PC-3 (cell line): ENCODE data around the gene SEC14L6. TPM values are rescaled to one million over a fixed set of nuclear protein-coding genes. Genes with fewer than 3 reads are reported as not detected.

Experiments
- ATAC-seq: fragments of 200-7000 bp; cut with Tn5 transposase; 2 replicates; pipeline ENCODE4 v1.9.1; 2020; ENCODE audit warnings: mild to moderate bottlenecking, moderate library complexity
- BruUV-seq: library from RNA; stranded (reverse); fragments of 400-500 nt; replicated peaks from 2 replicates; lab custom pipeline; 2021; lab: Mats Ljungman, UMichigan
- CTCF ChIA-PET: fragments of 300-600 bp; sonication (Branson Sonifier 250); formaldehyde crosslinking; loops from one replicate; lab custom pipeline; 2022; ENCODE audit warnings: antibody characterized with exemption; lab: Charles Lee
- POLR2A ChIA-PET: fragments of 300-600 bp; sonication (Branson Sonifier 250); formaldehyde crosslinking; loops from one replicate; lab custom pipeline; 2022; ENCODE audit warnings: antibody characterized with exemption; ENCODE audit not compliant: unreplicated experiment; lab: Charles Lee
- DNase-seq: peaks from one replicate; pipeline ENCODE4 v3.0.0-alpha.2; 2015
- H2AFZ ChIP-seq: fragments of 300-600 bp; sonication (generic); 2 replicates; pipeline ENCODE4 v1.6.0; 2016; ENCODE audit warnings: antibody characterized with exemption, low read length
- H3F3A ChIP-seq: fragments of 300-600 bp; sonication (generic); one replicate; pipeline ENCODE4 v1.6.0; 2017; ENCODE audit warnings: antibody characterized with exemption, low read length, control low read depth, mild to moderate bottlenecking; ENCODE audit not compliant: unreplicated experiment
- H3K27ac ChIP-seq: fragments of 300-600 bp; sonication (generic); 2 replicates; pipeline ENCODE4 v1.5.1; 2016; ENCODE audit warnings: mild to moderate bottlenecking, low read length
- H3K27me3 ChIP-seq: fragments of 300-600 bp; sonication (generic); 2 replicates; pipeline ENCODE4 v1.6.1; 2016; ENCODE audit warnings: low read length, mixed read lengths
- H3K36me3 ChIP-seq: fragments of 300-600 bp; sonication (generic); 2 replicates; pipeline ENCODE4 v1.6.1; 2016; ENCODE audit warnings: low read depth, mixed run types, low read length, mixed read lengths
- H3K4me1 ChIP-seq: fragments of 300-600 bp; sonication (generic); 2 replicates; pipeline ENCODE4 v1.5.1; 2016; ENCODE audit warnings: low read length; ENCODE audit not compliant: insufficient read depth
- H3K4me2 ChIP-seq: fragments of 300-600 bp; sonication (generic); 2 replicates; pipeline ENCODE4 v1.6.0; 2016; ENCODE audit warnings: low read length
- H3K4me3 ChIP-seq: fragments of 300-600 bp; sonication (generic); 2 replicates; pipeline ENCODE4 v1.5.1; 2016; ENCODE audit warnings: mild to moderate bottlenecking, low read length, mixed read lengths
- H3K79me2 ChIP-seq: fragments of 300-600 bp; sonication (generic); 2 replicates; pipeline ENCODE4 v1.6.1; 2017; ENCODE audit warnings: low read length, mixed read lengths
- H3K9ac ChIP-seq: fragments of 300-600 bp; sonication (generic); 2 replicates; pipeline ENCODE4 v1.6.0; 2016; ENCODE audit warnings: mild to moderate bottlenecking, low read length
- H3K9me2 ChIP-seq: fragments of 300-600 bp; sonication (generic); replicated peaks from 2 replicates; pipeline ENCODE4 v1.6.1; 2016; ENCODE audit warnings: mixed run types, low read length, mixed read lengths
- H3K9me3 ChIP-seq: fragments of 300-600 bp; sonication (generic); 2 replicates; pipeline ENCODE4 v1.6.1; 2016; ENCODE audit warnings: low read length, mixed read lengths
- H4K20me1 ChIP-seq: fragments of 300-600 bp; sonication (generic); 2 replicates; pipeline ENCODE4 v1.6.1; 2016; ENCODE audit warnings: low read length, mixed read lengths
- EZH2 ChIP-seq: fragments of 300-600 bp; sonication (generic); IDR thresholded peaks from one replicate; pipeline ENCODE4 v1.6.1; 2017; ENCODE audit warnings: antibody characterized with exemption, mild to moderate bottlenecking, low read length; ENCODE audit not compliant: unreplicated experiment
- EZH2phosphoT487 ChIP-seq: fragments of 300-600 bp; sonication (generic); IDR thresholded peaks from 2 replicates; pipeline ENCODE4 v1.6.1; 2018; ENCODE audit warnings: mild to moderate bottlenecking, antibody characterized with exemption, low read length, borderline replicate concordance
- intact Hi-C: fragments of 100-400 bp; cut with micrococcal nuclease; formaldehyde crosslinking; loops from 2 replicates; pipeline ENCODE4 v1.9.0; 2023
- total RNA-seq: library from RNA; depleted of rRNA; stranded (reverse); fragments of >200 nt; gene quantifications from 2 replicates; pipeline ENCODE4 v1.2.3, GENCODE V29; 2014
- TF ChIP-seq, protein P1 (sequence below): fragments of 300-600 bp; sonication (generic); conservative IDR thresholded peaks from 2 replicates; pipeline ENCODE4 v1.5.1; 2017; ENCODE audit warnings: antibody characterized with exemption, low read depth, mild to moderate bottlenecking, low read length

The SEC14L6 gene
- total RNA-seq, 1 experiment from 2014 or later = not detected

DNA sequence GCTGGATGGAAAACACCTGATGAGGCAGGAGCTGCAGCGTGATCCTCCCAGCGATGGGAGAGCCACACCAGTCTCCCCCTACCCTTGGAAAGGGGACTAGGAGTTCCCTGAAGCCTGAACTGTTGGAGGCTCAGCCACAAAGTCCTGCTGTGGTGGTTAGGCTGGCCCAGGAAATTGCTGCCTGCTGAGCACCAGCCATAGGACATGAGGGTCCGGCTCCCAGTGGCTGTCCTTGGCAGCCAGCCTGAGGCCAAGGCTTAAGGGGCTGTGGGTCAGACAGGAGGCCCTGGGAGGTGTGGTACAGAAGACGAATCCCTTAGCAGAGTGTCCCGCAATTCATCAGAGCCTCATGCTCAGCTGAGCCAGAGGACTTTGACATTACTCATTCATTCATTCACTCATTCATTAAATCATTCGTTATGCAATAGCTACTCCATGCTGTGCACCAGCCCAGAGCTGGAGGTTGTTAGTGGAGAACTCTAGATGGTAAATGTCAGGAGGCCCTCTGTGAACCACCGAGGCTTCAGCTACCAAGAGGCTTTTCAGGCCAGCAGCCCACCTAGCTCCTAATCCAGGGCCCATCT, 26.6 kb downstream of the SEC14L6 start:
- ATAC-seq = no peak
- no peaks in the 10 kb centered on the region for H4K20me1 ChIP-seq
- no peaks in the 10 kb centered on the region for H3K9me2 ChIP-seq
- intact Hi-C loops = no loop called here
- H3K9me3 ChIP-seq = no peaks in the 10 kb centered on the region
- no peak overlapping the region for H2AFZ ChIP-seq
- no peak for DNase-seq
- H3K9ac ChIP-seq = no peak overlapping the region
- TF ChIP-seq EZH2phosphoT487 = no peak
- TF ChIP-seq, protein P1, sequence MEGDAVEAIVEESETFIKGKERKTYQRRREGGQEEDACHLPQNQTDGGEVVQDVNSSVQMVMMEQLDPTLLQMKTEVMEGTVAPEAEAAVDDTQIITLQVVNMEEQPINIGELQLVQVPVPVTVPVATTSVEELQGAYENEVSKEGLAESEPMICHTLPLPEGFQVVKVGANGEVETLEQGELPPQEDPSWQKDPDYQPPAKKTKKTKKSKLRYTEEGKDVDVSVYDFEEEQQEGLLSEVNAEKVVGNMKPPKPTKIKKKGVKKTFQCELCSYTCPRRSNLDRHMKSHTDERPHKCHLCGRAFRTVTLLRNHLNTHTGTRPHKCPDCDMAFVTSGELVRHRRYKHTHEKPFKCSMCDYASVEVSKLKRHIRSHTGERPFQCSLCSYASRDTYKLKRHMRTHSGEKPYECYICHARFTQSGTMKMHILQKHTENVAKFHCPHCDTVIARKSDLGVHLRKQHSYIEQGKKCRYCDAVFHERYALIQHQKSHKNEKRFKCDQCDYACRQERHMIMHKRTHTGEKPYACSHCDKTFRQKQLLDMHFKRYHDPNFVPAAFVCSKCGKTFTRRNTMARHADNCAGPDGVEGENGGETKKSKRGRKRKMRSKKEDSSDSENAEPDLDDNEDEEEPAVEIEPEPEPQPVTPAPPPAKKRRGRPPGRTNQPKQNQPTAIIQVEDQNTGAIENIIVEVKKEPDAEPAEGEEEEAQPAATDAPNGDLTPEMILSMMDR = no peak
- BruUV-seq = no TSS peak
- CTCF ChIA-PET = no interaction called here
- H3F3A ChIP-seq = no peaks in the 10 kb centered on the region
- no peaks in the 10 kb centered on the region for H3K79me2 ChIP-seq
- H3K27me3 ChIP-seq = peaks cover 3% of the 10 kb centered on the region; the same call in 1 of the 2 replicates
- H3K36me3 ChIP-seq = no peaks in the 10 kb centered on the region
- no peaks in the 10 kb centered on the region for H3K4me1 ChIP-seq
- no peak overlapping the region for H3K27ac ChIP-seq
- no peak overlapping the region for H3K4me3 ChIP-seq
- H3K4me2 ChIP-seq = no peak overlapping the region
- POLR2A ChIA-PET = no interaction called here

DNA sequence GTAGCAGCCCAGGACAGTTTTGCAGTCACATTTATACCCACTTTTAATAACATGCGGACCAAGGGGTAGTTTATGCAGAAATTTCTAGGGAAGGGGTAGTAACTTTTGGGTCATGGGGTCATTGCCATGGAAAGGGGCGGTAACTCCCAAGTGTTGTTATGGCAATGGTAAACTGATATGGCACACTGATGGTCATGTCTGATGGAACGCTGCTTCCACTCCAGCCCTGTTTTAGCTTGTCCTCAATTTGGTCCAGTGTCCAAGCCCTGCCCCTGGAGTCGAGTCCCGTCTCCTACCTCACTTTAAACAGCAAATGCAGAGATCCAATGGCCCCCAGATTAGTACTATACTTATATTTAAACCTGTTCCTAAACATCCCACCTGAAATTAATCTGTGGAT, 29.8 kb downstream of the SEC14L6 start:
- H3K9ac ChIP-seq = no peak overlapping the region
- no peaks in the 10 kb centered on the region for H3K9me3 ChIP-seq
- BruUV-seq = no TSS peak
- POLR2A ChIA-PET = no interaction called here
- DNase-seq = no peak
- H4K20me1 ChIP-seq = no peaks in the 10 kb centered on the region
- no peaks in the 10 kb centered on the region for H3K4me1 ChIP-seq
- intact Hi-C loops = no loop called here
- no peak for ATAC-seq
- no peaks in the 10 kb centered on the region for H3K9me2 ChIP-seq
- no peaks in the 10 kb centered on the region for H3K79me2 ChIP-seq
- H3K4me2 ChIP-seq = no peak overlapping the region
- H2AFZ ChIP-seq = no peak overlapping the region
- H3F3A ChIP-seq = no peaks in the 10 kb centered on the region
- TF ChIP-seq EZH2phosphoT487 = no peak
- TF ChIP-seq, protein P1 = no peak
- TF ChIP-seq EZH2 = no peak
- H3K4me3 ChIP-seq = no peak overlapping the region
- CTCF ChIA-PET = no interaction called here
- no peaks in the 10 kb centered on the region for H3K36me3 ChIP-seq
- H3K27ac ChIP-seq = no peak overlapping the region
- no peaks in the 10 kb centered on the region for H3K27me3 ChIP-seq

DNA sequence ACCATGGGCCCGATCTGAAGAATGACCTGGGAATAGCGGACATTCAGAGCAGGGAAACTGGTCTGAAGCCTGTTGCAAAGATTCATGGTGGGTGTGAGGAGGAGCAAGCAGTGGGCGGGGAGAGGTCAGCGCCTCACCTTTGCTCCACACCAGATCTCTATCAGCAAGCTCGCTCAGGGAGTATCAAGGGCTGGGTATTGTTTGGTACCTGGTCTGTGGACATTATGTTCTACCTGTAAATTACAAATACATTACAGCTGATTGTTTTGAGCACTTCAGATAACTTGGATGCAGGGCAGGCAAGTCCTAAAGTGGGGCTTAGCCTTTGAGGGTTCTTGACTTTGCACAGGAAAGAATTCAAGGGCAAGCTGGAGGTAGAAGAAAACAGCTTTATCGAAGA, 30.3 kb downstream of the SEC14L6 start:
- Histone ChIP-seq H3F3A (no peaks in the 10 kb centered on the region), H3K9ac (no peak overlapping the region), H3K79me2 (no peaks in the 10 kb centered on the region), H2AFZ (no peak overlapping the region), H4K20me1 (no peaks in the 10 kb centered on the region), H3K4me2 (no peak overlapping the region), H3K27ac (no peak overlapping the region), H3K9me3 (no peaks in the 10 kb centered on the region), H3K27me3 (no peaks in the 10 kb centered on the region), H3K4me3 (no peak overlapping the region), H3K9me2 (no peaks in the 10 kb centered on the region), H3K36me3 (no peaks in the 10 kb centered on the region), H3K4me1 (no peaks in the 10 kb centered on the region)
- POLR2A ChIA-PET = no interaction called here
- no peak for DNase-seq
- intact Hi-C loops = no loop called here
- CTCF ChIA-PET = no interaction called here
- TF ChIP-seq EZH2phosphoT487 = no peak
- no peak for TF ChIP-seq EZH2
- TF ChIP-seq, protein P1 = no peak
- ATAC-seq = no peak
- BruUV-seq = no TSS peak
